ENCODE results near the gene SIGMAR1.

SIGMAR1 gene

DNA sequence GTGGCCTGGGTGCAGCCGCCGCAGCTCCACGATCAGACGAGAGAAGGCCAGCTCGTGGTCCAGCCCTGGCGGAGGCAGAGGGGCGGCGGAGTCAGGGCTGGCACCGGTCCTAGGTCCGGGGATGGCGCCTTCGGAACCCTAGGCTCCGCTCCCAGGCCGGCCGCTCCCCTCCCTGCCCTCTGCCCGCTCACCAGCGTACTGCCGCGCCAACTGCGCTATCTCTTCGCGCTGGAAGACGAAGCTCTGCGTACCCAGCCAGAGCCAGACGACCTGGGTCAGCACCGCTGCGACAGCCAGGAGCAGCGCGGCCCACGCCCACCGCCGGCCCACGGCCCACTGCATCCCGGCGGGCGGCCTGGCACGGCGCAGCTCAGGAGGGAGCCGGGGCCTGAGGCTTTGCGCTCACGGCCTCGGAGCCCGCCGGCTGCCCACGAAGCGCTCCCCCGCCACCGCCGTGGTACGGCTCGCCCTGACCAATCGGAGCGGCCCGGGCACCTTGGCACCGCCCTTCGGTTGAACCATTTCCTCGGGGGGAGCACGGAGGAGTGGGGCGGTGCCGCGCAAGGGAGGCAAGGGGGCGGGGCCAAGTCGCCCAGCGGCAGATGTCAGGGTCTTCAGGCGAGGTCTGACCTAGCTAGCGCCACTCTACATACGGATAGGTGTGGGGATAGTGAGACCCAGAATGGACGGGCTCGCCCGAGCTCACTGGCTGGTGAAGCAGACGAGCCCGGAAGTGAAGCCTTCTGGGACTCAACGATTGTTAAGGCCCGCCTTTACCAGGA lies at the start of gene SIGMAR1:
TSS of gene SIGMAR1 (minus strand) at position 432 of the 782 bp plus-strand sequence. CDS start at position 342, 90 bp downstream.
- DNase-seq: peak; percentile 91

- no peak for DNase-seq
Measured at GRCh38 chr9:34686732-34687131, 49.1 kb upstream of the SIGMAR1 start.

GRCh38 chr9:34686231-34686630 lies 48.6 kb upstream of the SIGMAR1 start:
- DNase-seq: no peak

DNA sequence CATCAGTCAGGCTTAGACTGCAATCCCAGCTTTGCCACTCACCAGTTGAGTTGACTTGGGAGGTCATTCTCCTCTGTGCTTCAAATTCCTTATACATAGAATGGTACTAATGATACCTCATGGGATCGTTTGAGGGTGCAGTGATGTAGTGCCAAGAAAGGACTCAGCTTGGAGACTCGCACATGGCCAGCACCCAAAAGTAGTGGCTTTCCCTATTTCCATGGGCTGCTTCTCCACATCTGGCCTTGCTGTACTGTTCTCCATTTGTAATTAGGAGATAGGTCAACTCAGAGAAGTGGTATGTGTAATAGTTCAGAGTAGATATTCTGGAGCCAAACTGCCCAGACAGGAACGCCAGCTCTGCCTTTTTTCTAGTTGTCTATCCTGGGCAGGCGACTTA lies 48.0 kb upstream of the SIGMAR1 start:
- no peak for DNase-seq

GRCh38 chr9:34684816-34685215 lies 47.2 kb upstream of the SIGMAR1 start:
- no peak for DNase-seq

DNA sequence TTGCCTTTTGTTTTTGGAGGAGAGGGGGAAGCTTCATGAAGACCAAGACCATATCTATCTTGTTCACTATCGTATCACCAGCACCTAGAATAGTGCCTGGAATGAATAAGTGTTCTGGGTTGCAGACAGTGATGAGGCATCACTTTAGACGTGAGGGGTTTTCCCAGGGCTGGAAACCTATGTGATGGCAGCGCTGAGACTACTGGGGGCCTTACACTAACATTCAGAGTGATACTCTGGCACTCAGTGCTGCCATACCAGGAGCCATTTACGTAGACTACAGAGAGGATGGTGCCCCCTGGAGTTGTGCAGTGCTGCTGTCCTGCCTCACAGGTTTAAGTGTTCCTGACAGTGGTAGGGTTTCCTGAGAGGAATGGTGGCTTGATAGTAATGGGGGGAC lies 46.6 kb upstream of the SIGMAR1 start:
- no peak for DNase-seq

- DNase-seq: no peak
Measured at GRCh38 chr9:34675869-34676268, 38.3 kb upstream of the SIGMAR1 start.

GRCh38 chr9:34675048-34675714 lies 37.6 kb upstream of the SIGMAR1 start:
- peak; percentile 52 for DNase-seq

DNA sequence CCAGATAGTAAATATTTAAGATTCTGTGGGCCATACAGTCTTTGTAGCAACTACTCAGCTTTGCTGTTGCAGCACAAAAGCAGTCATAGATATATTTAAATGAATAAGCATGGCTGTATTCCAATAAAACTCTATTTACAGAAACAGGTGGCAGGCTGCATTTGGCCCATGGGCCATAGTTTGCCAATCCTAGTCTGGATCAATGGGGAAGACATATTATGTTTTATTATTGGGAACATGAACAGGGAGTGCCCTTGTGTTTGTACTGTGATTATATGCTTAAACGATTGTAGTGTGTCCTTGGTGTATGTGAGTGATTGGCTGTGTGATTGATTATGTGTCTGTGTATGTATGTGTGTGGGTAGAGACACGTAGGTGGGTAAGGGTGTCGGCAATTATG lies 36.9 kb upstream of the SIGMAR1 start:
- DNase-seq: no peak

- no peak for DNase-seq
Measured at GRCh38 chr9:34671307-34671706, 33.7 kb upstream of the SIGMAR1 start.

- no peak for DNase-seq
Measured at GRCh38 chr9:34669809-34670562, 32.4 kb upstream of the SIGMAR1 start.

DNA sequence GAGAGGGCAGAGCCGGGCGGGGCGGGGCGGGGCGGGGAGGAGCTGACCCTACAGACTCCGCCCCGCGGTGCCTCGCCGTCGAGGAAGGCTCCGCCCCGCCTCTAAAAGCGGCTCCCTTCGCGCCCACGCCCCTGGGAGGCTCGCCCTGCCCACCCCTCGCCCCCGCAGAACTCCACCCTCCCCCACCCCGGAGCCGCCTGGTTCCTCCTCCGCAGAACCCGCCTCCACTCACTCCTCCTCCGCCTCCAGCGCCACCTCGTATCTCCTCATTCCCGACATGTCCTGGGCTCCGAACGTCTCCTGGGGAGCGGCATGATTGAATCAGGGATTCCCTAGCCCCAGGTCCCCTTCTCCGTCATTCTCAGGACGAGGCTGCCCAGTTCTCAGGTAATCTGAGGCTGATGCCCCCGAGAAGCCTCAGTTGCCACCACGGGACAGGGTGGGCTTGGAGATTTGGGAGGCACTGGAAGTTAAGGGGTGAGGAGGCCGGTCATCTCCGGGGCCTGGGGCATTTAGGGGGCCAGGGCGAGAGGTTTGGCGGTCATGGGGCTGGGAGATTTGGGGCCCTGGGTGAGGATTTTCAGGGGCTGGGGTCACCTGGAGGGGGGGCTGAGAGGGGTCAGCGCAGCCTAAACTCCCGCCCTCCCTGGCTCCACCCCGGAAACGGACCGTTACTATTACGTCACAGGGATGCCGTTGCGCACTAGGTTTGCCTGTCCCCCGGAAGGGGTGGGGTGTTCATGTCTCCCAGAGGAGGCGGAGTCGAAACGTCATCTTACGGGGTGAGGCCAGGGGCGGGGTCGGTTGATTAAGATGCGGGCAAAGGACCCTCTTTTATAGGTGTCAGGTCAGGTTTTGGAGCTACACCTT lies 28.0 kb upstream of the SIGMAR1 start:
- peak; percentile 89 for DNase-seq

DNA sequence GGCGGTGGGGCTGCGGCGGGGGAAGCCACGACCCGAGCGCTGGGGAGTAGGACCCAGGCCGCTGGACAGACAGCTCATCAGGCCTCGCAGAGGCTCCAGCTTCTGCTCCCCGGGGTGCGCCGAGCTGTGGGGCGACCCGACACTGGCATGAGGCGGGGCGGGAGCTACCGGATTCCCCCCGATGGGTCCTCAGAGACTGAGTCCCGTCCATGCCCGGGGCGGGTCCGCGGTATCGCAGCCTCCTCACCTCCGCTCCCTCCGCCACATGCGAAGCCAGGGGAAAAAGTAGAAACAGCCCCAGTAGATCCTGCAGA lies 27.4 kb upstream of the SIGMAR1 start:
- no peak for DNase-seq

- DNase-seq: peak; percentile 62
Measured at GRCh38 chr9:34664281-34665066, 26.9 kb upstream of the SIGMAR1 start.

DNA sequence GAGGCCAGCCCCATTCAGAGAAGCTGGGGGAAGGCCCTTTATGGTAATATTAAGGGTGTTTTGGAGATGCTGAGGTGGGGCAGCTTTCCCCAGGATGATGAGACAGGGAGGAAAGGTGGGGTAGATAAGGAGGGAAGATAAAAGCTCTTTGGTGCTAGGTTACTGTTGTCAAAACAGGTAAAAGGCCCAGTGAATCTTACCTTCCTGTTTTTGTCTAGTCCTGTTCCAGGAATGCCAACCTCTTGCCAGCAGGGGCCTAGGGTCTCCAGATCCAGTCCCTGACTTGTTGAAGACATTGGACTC lies 25.7 kb upstream of the SIGMAR1 start:
- peak; percentile 25 for DNase-seq

GRCh38 chr9:34662526-34663302 lies 25.1 kb upstream of the SIGMAR1 start, which contains the start of gene CCL27:
Gene CCL27, minus strand, starts transcription at chr9:34662657. Its CDS starts 24 bp downstream, at chr9:34662633.
- DNase-seq: no peak

DNA sequence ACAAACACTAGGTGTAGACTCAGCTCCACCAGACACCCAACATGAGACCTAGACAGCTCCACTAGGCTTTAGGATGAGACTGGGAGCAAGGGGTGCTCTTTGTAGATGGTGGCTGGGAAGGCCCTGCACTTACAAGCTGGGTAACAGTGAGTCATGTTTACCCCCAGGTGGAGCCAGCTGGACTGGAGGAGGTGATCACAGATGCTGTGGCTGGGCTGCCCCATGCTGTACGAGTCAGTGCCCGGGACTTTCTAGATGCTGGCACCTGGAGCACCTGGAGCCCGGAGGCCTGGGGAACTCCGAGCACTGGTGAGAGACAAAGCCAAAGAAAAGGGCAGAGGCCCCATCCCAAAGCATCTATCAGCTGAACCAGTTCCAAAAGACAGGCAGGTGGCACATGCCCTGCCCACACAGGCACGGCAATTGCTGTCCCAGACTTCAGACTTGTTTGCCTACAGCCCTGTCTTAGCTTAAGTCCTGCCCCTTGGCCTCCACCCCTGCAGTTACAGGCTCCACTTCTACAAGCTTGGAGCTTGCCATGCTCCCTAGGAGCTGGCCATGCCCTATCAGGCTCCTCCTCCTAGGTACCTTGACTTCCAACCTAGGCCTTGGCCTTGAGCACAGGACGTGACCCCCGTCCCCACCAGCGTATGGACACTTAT lies 22.1 kb upstream of the SIGMAR1 start:
- DNase-seq: no peak

GRCh38 chr9:34658461-34658860 lies 20.9 kb upstream of the SIGMAR1 start:
- no peak for DNase-seq

DNA sequence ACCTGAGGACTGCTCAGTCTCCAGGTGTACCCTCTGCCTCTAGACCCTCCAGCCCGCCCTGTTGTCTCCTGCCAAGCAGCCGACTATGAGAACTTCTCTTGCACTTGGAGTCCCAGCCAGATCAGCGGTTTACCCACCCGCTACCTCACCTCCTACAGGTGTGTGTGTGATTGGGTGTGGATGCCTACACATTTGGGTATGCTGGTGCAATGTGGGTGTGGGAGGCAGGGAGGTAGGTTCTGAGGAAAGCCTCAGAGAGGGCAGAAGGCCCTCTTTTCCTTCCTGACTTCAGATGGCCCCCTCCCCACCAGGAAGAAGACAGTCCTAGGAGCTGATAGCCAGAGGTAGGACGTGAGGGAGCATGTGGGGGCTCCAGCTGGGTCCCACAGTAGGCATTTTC lies 19.4 kb upstream of the SIGMAR1 start:
- DNase-seq: no peak

GRCh38 chr9:34655394-34655793 lies 17.8 kb upstream of the SIGMAR1 start:
- DNase-seq: no peak
